PFSK-1 (cell line): ENCODE data around the gene RBPMS2.

Experiments used
- FOXP2 ChIP-seq: optimal IDR thresholded peaks from 2 replicates; pipeline ENCODE3; 2011; ENCODE audit warnings: borderline replicate concordance, control low read depth, inconsistent platforms; ENCODE audit not compliant: insufficient read depth; ENCODE audit errors: extremely low read length, extremely low read depth
- POLR2AphosphoS5 ChIP-seq: IDR thresholded peaks from 2 replicates; pipeline ENCODE4 v1.6.1; 2012; ENCODE audit warnings: low read depth, mild to moderate bottlenecking, control low read depth, low read length, moderate library complexity
- SIN3A ChIP-seq: IDR thresholded peaks from 2 replicates; pipeline ENCODE4 v1.6.1; 2012; ENCODE audit warnings: mild to moderate bottlenecking, low read length, moderate library complexity, borderline replicate concordance; ENCODE audit not compliant: insufficient read depth
- TAF1 ChIP-seq: IDR thresholded peaks from 2 replicates; pipeline ENCODE4 v1.6.1; 2012; ENCODE audit warnings: low read length, control low read depth, borderline replicate concordance; ENCODE audit not compliant: insufficient read depth
- TF ChIP-seq, protein P1 (sequence below), 2 experiments: IDR thresholded peaks; 2 replicates each; pipeline versions ENCODE4 v1.6.1 to v1.8.0; 2011 to 2012; ENCODE audit warnings: low read depth in 2 of 2, low read length in 2 of 2, control low read depth in 1 of 2, inconsistent platforms in 1 of 2, mild to moderate bottlenecking in 1 of 2, moderate library complexity in 1 of 2; ENCODE audit not compliant: insufficient read depth in 1 of 2

RBPMS2 gene

GRCh38 chr15:64753480-64754185 lies 21.8 kb downstream of the RBPMS2 start:
- TF ChIP-seq, protein P1, sequence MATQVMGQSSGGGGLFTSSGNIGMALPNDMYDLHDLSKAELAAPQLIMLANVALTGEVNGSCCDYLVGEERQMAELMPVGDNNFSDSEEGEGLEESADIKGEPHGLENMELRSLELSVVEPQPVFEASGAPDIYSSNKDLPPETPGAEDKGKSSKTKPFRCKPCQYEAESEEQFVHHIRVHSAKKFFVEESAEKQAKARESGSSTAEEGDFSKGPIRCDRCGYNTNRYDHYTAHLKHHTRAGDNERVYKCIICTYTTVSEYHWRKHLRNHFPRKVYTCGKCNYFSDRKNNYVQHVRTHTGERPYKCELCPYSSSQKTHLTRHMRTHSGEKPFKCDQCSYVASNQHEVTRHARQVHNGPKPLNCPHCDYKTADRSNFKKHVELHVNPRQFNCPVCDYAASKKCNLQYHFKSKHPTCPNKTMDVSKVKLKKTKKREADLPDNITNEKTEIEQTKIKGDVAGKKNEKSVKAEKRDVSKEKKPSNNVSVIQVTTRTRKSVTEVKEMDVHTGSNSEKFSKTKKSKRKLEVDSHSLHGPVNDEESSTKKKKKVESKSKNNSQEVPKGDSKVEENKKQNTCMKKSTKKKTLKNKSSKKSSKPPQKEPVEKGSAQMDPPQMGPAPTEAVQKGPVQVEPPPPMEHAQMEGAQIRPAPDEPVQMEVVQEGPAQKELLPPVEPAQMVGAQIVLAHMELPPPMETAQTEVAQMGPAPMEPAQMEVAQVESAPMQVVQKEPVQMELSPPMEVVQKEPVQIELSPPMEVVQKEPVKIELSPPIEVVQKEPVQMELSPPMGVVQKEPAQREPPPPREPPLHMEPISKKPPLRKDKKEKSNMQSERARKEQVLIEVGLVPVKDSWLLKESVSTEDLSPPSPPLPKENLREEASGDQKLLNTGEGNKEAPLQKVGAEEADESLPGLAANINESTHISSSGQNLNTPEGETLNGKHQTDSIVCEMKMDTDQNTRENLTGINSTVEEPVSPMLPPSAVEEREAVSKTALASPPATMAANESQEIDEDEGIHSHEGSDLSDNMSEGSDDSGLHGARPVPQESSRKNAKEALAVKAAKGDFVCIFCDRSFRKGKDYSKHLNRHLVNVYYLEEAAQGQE (IDR thresholded peaks at IDR 0.05; ENCODE audit: insufficient read depth in 1 of 2, low read depth in 2 of 2, low read length in 2 of 2), result no peak
- no peak for TF ChIP-seq TAF1
- TF ChIP-seq POLR2AphosphoS5, result no peak
- TF ChIP-seq FOXP2, result no peak
- no peak for TF ChIP-seq SIN3A

DNA sequence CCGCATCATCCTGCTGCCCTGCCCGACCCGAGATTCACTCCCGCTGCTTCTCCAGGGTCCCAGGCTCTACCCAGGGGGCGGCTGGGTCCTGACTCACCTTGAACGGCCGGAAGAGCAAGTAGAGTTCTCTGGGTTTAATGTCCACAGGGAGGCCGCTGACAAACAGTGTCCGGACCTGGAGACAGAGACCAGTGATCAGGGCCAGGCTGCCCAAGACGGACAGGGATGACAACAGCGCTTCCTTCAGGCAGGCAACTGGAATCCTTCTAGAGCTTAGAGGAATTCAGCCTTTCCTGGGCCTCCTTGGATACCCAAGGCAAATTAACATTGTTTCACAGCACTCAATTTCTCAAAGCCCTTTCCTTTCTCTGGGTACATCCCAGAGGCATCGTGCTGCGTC lies 23.9 kb downstream of the RBPMS2 start:
- TF ChIP-seq TAF1, result no peak
- TF ChIP-seq, protein P1 (IDR thresholded peaks at IDR 0.05; ENCODE audit: insufficient read depth in 1 of 2, low read depth in 2 of 2, low read length in 2 of 2), result no peak

- TF ChIP-seq FOXP2 (no peak), POLR2AphosphoS5 (no peak), TAF1 (no peak), SIN3A (no peak)
- TF ChIP-seq, protein P1 (IDR thresholded peaks at IDR 0.05; ENCODE audit: insufficient read depth in 1 of 2, low read depth in 2 of 2, low read length in 2 of 2), result no peak
Measured at GRCh38 chr15:64749999-64750657, 25.3 kb downstream of the RBPMS2 start.

DNA sequence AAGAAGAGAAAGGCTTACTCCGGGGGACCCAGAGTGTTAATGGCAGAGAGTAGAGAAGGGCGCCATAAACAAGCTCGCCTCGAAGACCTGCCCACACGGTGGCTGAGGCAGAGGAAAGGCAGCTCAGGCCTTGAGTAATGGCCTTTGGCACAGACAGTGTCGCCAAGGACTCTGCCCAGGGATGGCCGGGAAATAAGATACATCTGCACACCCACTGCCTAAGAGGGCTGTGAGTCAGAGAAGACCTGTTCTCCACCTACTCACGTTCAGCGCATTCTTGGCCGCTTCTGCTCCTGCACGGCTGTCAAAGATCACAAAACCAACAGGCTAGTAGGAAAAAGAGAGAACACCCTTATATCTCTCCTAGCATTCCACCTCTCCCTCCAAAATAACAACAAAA lies 26.2 kb downstream of the RBPMS2 start:
- TF ChIP-seq, protein P1 (IDR thresholded peaks at IDR 0.05; ENCODE audit: insufficient read depth in 1 of 2, low read depth in 2 of 2, low read length in 2 of 2), result no peak
- TF ChIP-seq FOXP2 (no peak), POLR2AphosphoS5 (no peak), SIN3A (no peak), TAF1 (no peak)

DNA sequence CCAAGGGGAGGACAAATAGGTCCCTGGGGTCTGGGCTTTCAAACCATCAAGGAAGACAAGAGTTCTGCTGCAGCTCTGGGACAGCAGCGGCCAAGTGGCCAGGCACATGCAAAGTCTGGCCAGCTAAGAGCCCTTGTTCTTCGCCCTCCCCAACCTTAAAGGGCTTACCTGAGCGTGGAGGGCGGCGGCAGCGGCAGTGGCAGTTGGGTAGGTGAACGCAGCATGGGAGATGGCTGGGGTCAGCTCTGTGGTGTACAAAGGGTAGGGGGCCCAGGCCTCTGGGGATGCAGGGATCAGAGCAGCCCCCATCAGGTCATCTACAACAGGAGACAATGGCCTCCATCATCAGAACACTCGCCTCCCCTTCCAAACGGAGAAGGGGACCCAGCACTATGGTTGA lies 27.1 kb downstream of the RBPMS2 start:
- TF ChIP-seq POLR2AphosphoS5 (no peak), TAF1 (no peak), SIN3A (no peak), FOXP2 (no peak)
- TF ChIP-seq, protein P1 (IDR thresholded peaks at IDR 0.05; ENCODE audit: insufficient read depth in 1 of 2, low read depth in 2 of 2, low read length in 2 of 2), result no peak
